ENCODE measurements around the gene ACSS3.
"Not testable (repeated sequence)": the region's sequence is repeated elsewhere in the genome, so short reads cannot be mapped to it uniquely, and the experiment has no call there.

ACSS3 gene, protein sequence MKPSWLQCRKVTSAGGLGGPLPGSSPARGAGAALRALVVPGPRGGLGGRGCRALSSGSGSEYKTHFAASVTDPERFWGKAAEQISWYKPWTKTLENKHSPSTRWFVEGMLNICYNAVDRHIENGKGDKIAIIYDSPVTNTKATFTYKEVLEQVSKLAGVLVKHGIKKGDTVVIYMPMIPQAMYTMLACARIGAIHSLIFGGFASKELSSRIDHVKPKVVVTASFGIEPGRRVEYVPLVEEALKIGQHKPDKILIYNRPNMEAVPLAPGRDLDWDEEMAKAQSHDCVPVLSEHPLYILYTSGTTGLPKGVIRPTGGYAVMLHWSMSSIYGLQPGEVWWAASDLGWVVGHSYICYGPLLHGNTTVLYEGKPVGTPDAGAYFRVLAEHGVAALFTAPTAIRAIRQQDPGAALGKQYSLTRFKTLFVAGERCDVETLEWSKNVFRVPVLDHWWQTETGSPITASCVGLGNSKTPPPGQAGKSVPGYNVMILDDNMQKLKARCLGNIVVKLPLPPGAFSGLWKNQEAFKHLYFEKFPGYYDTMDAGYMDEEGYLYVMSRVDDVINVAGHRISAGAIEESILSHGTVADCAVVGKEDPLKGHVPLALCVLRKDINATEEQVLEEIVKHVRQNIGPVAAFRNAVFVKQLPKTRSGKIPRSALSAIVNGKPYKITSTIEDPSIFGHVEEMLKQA

DNA sequence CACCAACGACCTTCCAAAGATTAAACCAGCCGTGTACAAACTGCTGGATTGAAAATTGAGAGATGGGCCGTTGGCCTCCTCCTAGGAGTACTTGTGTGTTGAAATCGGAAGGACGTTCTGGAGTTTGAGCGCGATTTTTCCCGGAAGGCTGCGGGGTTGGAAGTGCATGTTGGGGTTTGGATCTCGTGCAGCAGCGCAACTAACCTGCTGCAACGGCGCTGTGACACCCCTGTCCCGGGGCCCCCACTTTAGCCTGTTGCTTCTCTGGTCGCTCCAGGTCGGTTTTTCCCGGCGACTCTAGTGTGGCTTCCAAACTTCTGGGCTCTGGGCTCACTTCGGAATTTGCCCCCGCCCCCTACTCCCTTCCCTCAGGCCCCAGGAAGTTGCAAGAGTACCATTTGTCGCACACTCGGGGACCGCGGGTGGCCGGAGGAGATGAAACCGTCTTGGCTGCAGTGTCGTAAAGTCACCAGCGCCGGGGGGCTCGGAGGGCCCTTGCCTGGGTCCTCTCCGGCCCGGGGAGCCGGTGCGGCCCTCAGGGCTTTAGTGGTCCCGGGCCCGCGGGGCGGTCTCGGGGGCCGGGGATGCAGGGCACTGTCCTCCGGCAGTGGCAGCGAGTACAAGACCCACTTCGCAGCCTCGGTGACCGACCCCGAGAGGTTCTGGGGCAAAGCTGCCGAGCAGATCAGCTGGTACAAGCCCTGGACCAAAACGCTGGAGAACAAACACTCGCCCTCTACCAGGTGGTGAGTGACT, at the start of gene ACSS3:
Gene ACSS3 (plus strand): TSS at position 394 of the 756 bp plus-strand sequence. CDS start 42 bp downstream, at position 436.
- DNase-seq, result peak; percentile 75

DNA sequence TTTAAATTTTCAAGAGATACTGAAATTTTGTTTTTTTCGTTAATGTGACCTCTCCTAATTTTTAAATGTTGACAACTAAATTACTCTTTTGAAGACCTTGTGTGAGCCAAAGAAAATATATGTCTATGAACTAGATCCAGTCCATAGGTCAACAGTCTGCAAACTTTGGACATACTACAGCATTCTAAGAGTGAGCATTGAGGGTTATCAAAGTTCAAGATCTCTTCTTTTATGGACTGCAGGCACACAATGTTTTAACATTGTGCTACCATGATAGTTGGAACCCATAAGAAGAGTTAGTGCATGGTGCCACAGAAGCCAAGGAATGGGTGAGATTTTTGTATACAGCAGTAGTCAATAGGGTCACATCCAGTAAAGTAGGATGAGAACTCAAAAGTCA, 43.0 kb upstream of the ACSS3 start:
- DNase-seq, result no peak

GRCh38 chr12:81039231-81039630, 38.6 kb upstream of the ACSS3 start:
- no peak for DNase-seq

GRCh38 chr12:81043979-81044740, 33.7 kb upstream of the ACSS3 start:
- DNase-seq, result no peak

DNA sequence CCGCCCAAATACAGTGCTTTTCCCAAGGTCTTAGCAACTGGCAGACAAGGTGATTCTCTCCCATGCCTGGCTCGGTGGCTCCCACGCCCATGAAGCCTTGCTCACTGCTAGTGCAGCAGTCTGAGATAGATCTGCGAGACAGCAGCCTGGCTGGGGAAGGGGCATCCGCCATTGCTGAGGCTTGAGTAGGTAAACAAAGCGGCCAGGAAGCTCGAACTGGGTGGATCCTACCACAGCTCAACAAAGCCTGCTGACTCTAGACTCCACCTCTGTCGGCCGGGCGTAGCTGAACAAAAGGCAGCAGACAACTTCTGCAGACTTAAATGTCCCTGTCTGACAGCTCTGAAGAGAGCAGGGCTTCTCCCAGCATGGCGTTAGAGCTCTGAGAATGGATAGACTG, 12.9 kb upstream of the ACSS3 start:
- DNase-seq, result not testable (repeated sequence)

DNA sequence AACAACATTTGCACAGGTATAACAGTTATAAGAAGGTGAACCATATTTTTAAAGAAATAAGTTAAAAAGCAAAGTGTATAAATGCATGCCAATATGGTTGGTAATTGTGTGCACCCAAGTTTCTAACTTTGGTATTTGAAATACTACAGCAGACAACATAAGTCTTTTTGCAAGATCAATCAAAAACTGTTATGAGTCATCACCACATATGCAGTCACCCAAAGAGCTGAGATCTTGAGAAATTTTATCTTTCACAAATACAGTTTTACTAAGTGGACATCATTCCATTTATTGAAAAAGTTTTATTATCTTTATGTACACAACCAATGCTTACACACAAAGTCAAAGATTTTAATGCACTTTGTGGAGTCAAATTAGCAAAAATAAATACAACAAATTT, 7.0 kb upstream of the ACSS3 start:
- DNase-seq, result no peak

- DNase-seq, result no peak
Measured at GRCh38 chr12:81075539-81075938, 2.3 kb upstream of the ACSS3 start.

- DNase-seq, result peak; percentile 83
Measured at GRCh38 chr12:81077329-81077685, 572 bp upstream of the ACSS3 start.

GRCh38 chr12:81078469-81079196, 754 bp downstream of the ACSS3 start:
- peak; percentile 68 for DNase-seq

DNA sequence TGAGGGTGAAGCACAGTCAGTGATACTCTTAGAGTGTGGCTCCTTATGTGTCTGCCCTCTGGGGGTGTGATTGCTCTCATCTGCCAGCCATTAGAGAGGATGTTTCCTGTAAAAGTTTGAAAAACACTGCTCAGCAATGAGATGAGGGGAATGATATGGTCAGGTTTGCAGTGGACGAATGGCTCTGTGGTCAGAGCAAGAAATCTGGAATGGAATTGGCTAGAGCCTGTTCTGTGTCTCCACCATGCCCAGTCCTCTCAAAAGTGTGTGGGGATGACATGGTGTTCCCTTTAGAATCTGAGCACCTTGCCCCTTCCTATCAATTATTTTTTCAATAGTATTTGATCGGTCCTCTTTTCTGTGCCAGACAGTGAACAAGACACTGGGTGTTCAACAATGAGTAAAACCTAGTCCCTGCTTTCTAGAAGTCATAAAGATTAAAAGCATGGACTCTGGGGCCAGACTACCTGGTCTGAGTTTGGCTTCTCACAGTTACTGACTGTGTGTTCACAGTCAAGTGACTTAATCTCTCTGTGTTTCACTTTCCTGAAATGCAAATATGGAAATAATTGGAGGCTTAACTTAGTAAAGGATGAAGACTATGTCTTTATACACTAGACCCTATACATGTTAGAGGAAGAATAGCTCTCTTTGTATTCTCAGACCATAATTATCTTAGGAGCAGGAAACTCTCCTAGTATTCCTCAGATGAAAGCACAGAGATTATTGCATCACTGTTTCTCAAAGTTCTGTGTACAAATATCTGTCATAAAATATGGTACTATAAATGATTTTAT, 1.6 kb downstream of the ACSS3 start:
- DNase-seq, result peak; percentile 54

- no peak for DNase-seq
Measured at GRCh38 chr12:81080431-81080983, 2.6 kb downstream of the ACSS3 start.

DNA sequence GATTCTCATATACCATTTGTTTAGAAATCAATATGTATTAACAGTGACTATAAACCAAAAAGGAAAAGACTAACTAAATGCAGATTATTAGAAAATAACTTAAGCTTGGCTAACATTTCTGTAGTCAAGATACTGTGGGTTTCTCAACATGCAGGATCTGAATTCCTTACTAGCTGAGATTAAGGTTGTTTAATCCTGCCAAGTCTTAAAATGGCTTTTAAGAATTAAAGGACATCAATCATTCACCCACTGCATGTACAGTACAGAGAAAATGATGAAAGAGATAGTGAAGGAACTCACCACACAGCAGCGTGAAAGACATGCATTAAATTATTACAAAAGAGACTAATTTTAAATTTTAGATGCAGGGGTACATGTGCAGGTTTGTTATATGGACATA, 3.8 kb downstream of the ACSS3 start:
- no peak for DNase-seq

GRCh38 chr12:81083018-81083417, 5.1 kb downstream of the ACSS3 start:
- no peak for DNase-seq

DNA sequence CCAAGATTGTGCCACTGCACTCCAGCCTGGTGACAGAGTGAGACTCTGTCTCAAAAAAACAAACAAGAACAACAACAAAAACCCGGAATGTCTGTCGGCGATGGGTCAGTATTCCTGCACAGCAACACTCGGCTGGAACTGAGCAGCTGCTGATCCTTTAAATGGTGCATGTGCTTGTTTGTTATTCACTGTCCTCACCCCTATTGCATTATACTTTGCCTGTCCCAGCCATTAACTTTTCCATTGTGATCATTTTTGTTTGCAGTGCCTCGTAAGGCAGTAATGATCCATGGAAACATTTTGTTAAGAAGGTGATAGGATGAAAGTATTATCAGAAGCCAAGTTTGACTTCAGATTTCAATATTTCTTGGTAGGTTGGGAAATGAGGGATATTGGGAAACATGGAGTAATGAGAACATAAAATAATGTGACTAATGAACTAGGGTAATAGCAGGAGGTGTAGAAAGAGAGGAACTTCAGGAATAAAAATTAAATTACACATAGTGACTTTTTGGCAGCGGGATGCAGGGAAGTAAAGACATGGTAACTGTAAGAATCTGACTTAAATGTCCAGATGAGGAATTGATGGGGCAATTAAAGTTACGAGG, 6.1 kb downstream of the ACSS3 start:
- no peak for DNase-seq

DNA sequence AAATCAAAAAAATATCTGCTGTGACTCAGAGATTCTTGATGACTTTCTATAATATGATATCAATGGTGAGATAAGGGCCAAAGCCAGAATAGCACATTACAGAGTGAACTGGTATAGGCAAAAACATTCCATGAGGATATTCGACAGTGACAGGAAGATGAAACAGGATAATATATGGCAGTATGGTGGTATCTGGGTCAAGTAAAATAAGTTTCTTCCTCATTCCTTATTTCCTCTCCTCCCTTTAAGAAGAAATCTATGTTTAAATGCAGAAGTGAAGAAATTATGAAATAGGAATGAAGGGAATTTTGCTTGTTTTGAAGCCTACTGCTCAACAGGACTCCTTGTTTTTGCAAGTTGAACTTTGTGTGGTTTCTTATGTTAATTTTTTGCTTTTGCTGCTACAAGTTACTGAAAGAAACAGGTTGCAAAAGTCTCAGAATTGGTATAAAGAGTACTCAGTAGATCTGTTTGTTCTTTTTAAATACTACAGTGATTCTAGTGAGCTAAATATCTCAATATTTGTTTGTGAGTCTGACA, 7.0 kb downstream of the ACSS3 start:
- no peak for DNase-seq

GRCh38 chr12:81085832-81086231, 8.0 kb downstream of the ACSS3 start:
- no peak for DNase-seq

- no peak for DNase-seq
Measured at GRCh38 chr12:81086342-81086741, 8.5 kb downstream of the ACSS3 start.

DNA sequence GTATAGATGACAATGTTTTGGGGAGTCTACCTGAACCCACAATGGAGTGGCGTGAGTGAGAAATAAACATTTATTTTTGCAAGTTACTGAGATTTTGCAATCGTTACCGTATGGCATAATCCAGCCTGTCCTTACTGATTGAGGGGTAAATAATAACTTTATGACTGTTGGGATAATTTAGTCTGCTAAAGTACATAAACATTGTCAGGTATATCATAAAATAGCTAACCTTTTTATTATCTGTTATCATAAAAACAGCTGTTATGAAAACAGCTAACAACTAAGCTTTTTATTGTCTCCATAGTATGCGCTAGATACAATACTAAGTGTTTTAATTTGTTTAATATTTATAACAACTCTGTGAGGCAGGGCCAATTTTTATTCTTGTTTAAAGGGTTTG, 10.3 kb downstream of the ACSS3 start:
- DNase-seq, result no peak

DNA sequence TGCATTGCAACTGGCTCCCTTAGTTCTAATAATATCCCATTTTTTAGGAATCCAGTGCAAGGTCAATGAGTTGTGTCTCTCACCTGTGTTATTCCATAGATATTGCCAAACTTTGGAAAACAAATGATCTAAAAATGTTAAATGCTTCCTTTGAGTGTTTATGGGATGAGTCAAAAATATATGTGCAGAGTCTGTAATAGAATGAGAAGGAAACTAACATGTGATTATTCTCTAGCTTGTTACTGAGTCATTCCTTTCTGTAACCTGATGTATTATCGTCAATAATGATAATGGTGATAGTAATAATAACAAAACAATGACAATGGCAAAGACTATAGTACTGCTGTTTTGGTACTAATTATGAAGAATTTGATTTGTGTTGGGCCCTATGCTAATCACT, 11.5 kb downstream of the ACSS3 start:
- no peak for DNase-seq

DNA sequence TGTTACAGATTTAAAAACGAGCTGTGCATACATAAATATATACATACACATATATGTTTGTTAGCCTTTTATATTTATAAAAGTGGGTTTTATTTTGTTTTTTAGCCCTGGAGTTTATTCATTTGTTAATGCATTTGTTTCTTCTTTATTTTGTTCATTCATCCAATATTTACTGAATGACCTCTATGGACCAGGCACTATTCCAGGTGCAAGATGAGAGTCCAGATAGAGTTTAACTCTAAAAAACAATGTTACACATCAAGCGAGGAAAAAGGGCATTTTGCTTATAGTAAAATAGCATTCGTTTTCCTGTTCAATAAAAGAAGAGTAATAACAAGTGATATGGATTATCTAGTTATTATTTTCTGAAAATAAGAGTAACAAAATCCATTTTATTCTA, 14.2 kb downstream of the ACSS3 start:
- DNase-seq, result no peak
